Liver (tissue), 3 donors: ENCODE data around the gene CHKA.

ENCODE experiments used
- EGR1 ChIP-seq, 2 donors: IDR thresholded peaks; 2 replicates each; pipeline ENCODE4 v1.6.1; 2016 to 2018; ENCODE audit warnings: antibody characterized with exemption in 2 of 2, low read depth in 2 of 2
- FOXA2 ChIP-seq: IDR thresholded peaks from 2 replicates; pipeline ENCODE4 v1.6.1; 2016; ENCODE audit warnings: antibody characterized with exemption
- GABPA ChIP-seq, 2 donors: IDR thresholded peaks in 1 of 2; conservative IDR thresholded peaks in 1 of 2; 2 replicates each; pipeline ENCODE4 v1.6.1; 2016; ENCODE audit warnings: antibody characterized with exemption in 2 of 2, mild to moderate bottlenecking in 1 of 2, moderate library complexity in 1 of 2
- HNF4G ChIP-seq: IDR thresholded peaks from 2 replicates; pipeline ENCODE4 v1.6.1; 2016; ENCODE audit warnings: antibody characterized with exemption
- JUND ChIP-seq, 2 donors: IDR thresholded peaks; 2 replicates each; pipeline ENCODE4 v1.6.1; 2016; ENCODE audit warnings: antibody characterized with exemption in 2 of 2
- MAX ChIP-seq: IDR thresholded peaks from 2 replicates; pipeline ENCODE4 v1.6.1; 2016; ENCODE audit warnings: antibody characterized with exemption
- SP1 ChIP-seq: IDR thresholded peaks from 2 replicates; pipeline ENCODE4 v1.6.1; 2018; ENCODE audit warnings: antibody characterized with exemption, mild to moderate bottlenecking
- TAF1 ChIP-seq: conservative IDR thresholded peaks from 2 replicates; pipeline ENCODE4 v1.6.1; 2016; ENCODE audit warnings: antibody characterized with exemption, mild to moderate bottlenecking
- YY1 ChIP-seq: IDR thresholded peaks from 2 replicates; pipeline ENCODE4 v1.6.1; 2016; ENCODE audit warnings: antibody characterized with exemption, mild to moderate bottlenecking
- ZBTB33 ChIP-seq: IDR thresholded peaks from 2 replicates; pipeline ENCODE4 v1.6.1; 2016; ENCODE audit warnings: antibody characterized with exemption
- TF ChIP-seq, protein P1 (sequence below): fragments of 150-350 bp; IDR thresholded peaks from 2 replicates; pipeline ENCODE4 v1.5.1; 2017; ENCODE audit warnings: improper control_type of control experiment, low read depth, low read length; ENCODE audit not compliant: missing input control
- TF ChIP-seq, protein P2 (sequence below): IDR thresholded peaks from 2 replicates; pipeline ENCODE4 v1.6.1; 2016; ENCODE audit warnings: antibody characterized with exemption, mild to moderate bottlenecking
- TF ChIP-seq, protein P3 (sequence below): IDR thresholded peaks from 2 replicates; pipeline ENCODE4 v1.6.1; 2016; ENCODE audit warnings: antibody characterized with exemption
- donor health status: healthy.
- donor health status: healthy.

DNA sequence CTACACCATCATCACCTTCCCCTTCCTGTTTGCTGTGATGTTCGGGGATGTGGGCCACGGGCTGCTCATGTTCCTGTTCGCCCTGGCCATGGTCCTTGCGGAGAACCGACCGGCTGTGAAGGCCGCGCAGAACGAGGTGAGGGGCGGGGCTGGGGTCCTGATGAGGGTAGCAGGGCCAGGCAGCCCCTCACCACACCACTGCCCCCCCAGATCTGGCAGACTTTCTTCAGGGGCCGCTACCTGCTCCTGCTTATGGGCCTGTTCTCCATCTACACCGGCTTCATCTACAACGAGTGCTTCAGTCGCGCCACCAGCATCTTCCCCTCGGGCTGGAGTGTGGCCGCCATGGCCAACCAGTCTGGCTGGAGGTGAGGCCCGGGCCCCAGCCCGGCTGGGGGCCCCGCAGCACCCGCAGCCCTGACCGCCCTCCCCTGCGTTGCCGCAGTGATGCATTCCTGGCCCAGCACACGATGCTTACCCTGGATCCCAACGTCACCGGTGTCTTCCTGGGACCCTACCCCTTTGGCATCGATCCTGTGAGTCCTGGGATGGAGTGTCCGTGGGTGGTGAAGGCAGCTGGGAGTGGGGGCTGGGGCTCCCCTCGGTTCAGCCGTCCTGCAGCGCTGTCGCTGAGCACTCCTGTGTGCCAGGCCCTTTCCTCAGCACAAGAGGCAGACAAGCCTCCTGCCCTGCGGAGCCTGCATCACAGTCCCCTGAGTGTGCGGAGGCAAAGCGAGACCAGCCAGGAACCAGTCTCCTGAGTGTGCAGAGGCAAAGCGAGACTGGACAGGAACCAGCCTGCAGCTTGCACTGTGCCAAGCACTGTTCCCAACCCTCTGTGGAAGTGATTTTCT lies 73.5 kb downstream of the CHKA start:
- TF ChIP-seq ZBTB33 (no peak), TAF1 (no peak), MAX (no peak), JUND (IDR thresholded peaks at IDR 0.05) (no peak), GABPA (IDR thresholded peaks at IDR 0.05 in 1 of 2, conservative IDR thresholded peaks at IDR 0.05 in 1 of 2) (no peak), FOXA2 (no peak), EGR1 (IDR thresholded peaks at IDR 0.05; ENCODE audit: low read depth in 2 of 2) (no peak), SP1 (no peak), HNF4G (no peak), YY1 (no peak)
- TF ChIP-seq, protein P1, sequence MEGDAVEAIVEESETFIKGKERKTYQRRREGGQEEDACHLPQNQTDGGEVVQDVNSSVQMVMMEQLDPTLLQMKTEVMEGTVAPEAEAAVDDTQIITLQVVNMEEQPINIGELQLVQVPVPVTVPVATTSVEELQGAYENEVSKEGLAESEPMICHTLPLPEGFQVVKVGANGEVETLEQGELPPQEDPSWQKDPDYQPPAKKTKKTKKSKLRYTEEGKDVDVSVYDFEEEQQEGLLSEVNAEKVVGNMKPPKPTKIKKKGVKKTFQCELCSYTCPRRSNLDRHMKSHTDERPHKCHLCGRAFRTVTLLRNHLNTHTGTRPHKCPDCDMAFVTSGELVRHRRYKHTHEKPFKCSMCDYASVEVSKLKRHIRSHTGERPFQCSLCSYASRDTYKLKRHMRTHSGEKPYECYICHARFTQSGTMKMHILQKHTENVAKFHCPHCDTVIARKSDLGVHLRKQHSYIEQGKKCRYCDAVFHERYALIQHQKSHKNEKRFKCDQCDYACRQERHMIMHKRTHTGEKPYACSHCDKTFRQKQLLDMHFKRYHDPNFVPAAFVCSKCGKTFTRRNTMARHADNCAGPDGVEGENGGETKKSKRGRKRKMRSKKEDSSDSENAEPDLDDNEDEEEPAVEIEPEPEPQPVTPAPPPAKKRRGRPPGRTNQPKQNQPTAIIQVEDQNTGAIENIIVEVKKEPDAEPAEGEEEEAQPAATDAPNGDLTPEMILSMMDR = no peak
- TF ChIP-seq, protein P2, sequence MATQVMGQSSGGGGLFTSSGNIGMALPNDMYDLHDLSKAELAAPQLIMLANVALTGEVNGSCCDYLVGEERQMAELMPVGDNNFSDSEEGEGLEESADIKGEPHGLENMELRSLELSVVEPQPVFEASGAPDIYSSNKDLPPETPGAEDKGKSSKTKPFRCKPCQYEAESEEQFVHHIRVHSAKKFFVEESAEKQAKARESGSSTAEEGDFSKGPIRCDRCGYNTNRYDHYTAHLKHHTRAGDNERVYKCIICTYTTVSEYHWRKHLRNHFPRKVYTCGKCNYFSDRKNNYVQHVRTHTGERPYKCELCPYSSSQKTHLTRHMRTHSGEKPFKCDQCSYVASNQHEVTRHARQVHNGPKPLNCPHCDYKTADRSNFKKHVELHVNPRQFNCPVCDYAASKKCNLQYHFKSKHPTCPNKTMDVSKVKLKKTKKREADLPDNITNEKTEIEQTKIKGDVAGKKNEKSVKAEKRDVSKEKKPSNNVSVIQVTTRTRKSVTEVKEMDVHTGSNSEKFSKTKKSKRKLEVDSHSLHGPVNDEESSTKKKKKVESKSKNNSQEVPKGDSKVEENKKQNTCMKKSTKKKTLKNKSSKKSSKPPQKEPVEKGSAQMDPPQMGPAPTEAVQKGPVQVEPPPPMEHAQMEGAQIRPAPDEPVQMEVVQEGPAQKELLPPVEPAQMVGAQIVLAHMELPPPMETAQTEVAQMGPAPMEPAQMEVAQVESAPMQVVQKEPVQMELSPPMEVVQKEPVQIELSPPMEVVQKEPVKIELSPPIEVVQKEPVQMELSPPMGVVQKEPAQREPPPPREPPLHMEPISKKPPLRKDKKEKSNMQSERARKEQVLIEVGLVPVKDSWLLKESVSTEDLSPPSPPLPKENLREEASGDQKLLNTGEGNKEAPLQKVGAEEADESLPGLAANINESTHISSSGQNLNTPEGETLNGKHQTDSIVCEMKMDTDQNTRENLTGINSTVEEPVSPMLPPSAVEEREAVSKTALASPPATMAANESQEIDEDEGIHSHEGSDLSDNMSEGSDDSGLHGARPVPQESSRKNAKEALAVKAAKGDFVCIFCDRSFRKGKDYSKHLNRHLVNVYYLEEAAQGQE = no peak
- TF ChIP-seq, protein P3, sequence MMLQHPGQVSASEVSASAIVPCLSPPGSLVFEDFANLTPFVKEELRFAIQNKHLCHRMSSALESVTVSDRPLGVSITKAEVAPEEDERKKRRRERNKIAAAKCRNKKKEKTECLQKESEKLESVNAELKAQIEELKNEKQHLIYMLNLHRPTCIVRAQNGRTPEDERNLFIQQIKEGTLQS = no peak
